Gastroesophageal sphincter (tissue), 3 donors: ENCODE measurements around the gene PDZD2.

Experiments
- POLR2A ChIP-seq, 2 donors: fragments of 450-650 bp; IDR thresholded peaks; one replicate each; pipeline ENCODE4 v1.6.1; 2017; ENCODE audit warnings: antibody characterized with exemption in 2 of 2, mild to moderate bottlenecking in 2 of 2, moderate library complexity in 1 of 2
- TF ChIP-seq, protein P1 (sequence below), 4 experiments: fragments of 200-600 bp in 2 of 4; fragments of 450-650 bp in 2 of 4; sonication (generic) in 1 of 4; IDR thresholded peaks; one replicate each; pipeline ENCODE4 v1.5.1; 2017 to 2019; ENCODE audit warnings: antibody characterized with exemption in 4 of 4, mild to moderate bottlenecking in 2 of 4, moderate library complexity in 2 of 4

DNA sequence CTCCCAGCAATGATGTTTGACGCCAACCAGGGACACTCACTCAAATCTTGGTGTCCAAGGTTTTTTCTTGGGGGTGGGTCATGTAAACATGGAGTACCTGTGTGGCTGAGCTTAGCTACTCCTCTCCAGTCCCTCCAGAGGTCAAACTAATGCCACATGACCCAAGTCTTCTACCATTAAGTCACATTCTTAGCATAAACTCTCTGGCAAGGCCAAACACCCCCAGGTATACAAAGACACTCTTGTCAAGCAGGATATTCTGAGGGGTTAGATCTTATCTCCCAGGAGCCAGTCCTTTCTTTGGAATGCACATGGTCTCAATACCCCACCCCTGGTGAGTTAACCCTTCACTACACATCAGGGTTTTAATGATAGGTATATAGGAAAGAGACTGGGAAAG is 161.4 kb downstream of the PDZD2 start:
- TF ChIP-seq POLR2A (IDR thresholded peaks at IDR 0.05): no peak
- TF ChIP-seq, protein P1, sequence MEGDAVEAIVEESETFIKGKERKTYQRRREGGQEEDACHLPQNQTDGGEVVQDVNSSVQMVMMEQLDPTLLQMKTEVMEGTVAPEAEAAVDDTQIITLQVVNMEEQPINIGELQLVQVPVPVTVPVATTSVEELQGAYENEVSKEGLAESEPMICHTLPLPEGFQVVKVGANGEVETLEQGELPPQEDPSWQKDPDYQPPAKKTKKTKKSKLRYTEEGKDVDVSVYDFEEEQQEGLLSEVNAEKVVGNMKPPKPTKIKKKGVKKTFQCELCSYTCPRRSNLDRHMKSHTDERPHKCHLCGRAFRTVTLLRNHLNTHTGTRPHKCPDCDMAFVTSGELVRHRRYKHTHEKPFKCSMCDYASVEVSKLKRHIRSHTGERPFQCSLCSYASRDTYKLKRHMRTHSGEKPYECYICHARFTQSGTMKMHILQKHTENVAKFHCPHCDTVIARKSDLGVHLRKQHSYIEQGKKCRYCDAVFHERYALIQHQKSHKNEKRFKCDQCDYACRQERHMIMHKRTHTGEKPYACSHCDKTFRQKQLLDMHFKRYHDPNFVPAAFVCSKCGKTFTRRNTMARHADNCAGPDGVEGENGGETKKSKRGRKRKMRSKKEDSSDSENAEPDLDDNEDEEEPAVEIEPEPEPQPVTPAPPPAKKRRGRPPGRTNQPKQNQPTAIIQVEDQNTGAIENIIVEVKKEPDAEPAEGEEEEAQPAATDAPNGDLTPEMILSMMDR (IDR thresholded peaks at IDR 0.05): no peak
